HFFc6 (cell line): ENCODE measurements around the gene TLR2. TPM values are rescaled to one million over a fixed set of nuclear protein-coding genes. Genes with fewer than 3 reads are reported as not detected.

Experiments
- DNase-seq: peaks from one replicate; pipeline ENCODE4 v3.0.0-alpha.2; 2018
- H3K27ac Mint-ChIP-seq: 2 replicates; pipeline ENCODE4 v1.8.0; 2020; ENCODE audit warnings: mild to moderate bottlenecking, mixed read lengths
- H3K27me3 Mint-ChIP-seq: 2 replicates; pipeline ENCODE4 v1.8.0; 2021; ENCODE audit warnings: mild to moderate bottlenecking, moderate library complexity, mixed read lengths; ENCODE audit not compliant: insufficient read depth
- H3K36me3 Mint-ChIP-seq: 2 replicates; pipeline ENCODE4 v1.8.0; 2021; ENCODE audit warnings: low read depth, mixed read lengths
- H3K4me1 Mint-ChIP-seq: 2 replicates; pipeline ENCODE4 v1.8.0; 2020; ENCODE audit warnings: low read depth, mixed read lengths
- H3K4me3 Mint-ChIP-seq: 2 replicates; pipeline ENCODE4 v1.8.0; 2020; ENCODE audit warnings: mild to moderate bottlenecking, moderate library complexity, mixed read lengths
- H3K9me3 Mint-ChIP-seq: 2 replicates; pipeline ENCODE4 v1.8.0; 2020; ENCODE audit warnings: mild to moderate bottlenecking, mixed read lengths
- CTCF ChIP-seq: fragments of 200-600 bp; sonication (generic); IDR thresholded peaks from 2 replicates; pipeline ENCODE4 v1.5.0; 2021; ENCODE audit warnings: antibody characterized with exemption, mild to moderate bottlenecking
- total RNA-seq, 6 experiments: library from RNA; stranded (reverse); fragmentation: NEBNext Ultra II Directional; extraction: Animal tissue kit (Norgen Biotek cat#: 25700); gene quantifications; 2 replicates in 1 of 6; 3 replicates in 5 of 6; pipeline ENCODE4 v1.2.3, GENCODE V29; 2021

TLR2 gene
- total RNA-seq, 6 experiments from 2014 or later = not detected

GRCh38 chr4:153729895-153730294 is 45.8 kb downstream of the TLR2 start:
- no peaks in the 10 kb centered on the region for H3K36me3 Mint-ChIP-seq
- DNase-seq = no peak

GRCh38 chr4:153731239-153731638 is 47.2 kb downstream of the TLR2 start:
- Mint-ChIP-seq H3K4me1 (peaks cover 9% of the 10 kb centered on the region), H3K9me3 (no peaks in the 10 kb centered on the region), H3K36me3 (no peaks in the 10 kb centered on the region), H3K27ac (peak overlapping the region; percentile 46; the same call in 1 of the 2 replicates), H3K4me3 (no peak overlapping the region), H3K27me3 (peaks cover 11% of the 10 kb centered on the region; the same call in 1 of the 2 replicates)
- peak; percentile 65 for DNase-seq
- no peak for TF ChIP-seq CTCF

More at GRCh38 chr4:153729895-153730294, 45.8 kb downstream of the TLR2 start:
- H3K27me3 Mint-ChIP-seq = peaks cover 11% of the 10 kb centered on the region; the same call in 1 of the 2 replicates
- peaks cover 9% of the 10 kb centered on the region for H3K4me1 Mint-ChIP-seq
- H3K9me3 Mint-ChIP-seq = no peaks in the 10 kb centered on the region
- H3K27ac Mint-ChIP-seq = no peak overlapping the region
- no peak for TF ChIP-seq CTCF
- no peak overlapping the region for H3K4me3 Mint-ChIP-seq

GRCh38 chr4:153733751-153734448 is 49.8 kb downstream of the TLR2 start:
- no peak for TF ChIP-seq CTCF
- Mint-ChIP-seq H3K4me1 (peaks cover 9% of the 10 kb centered on the region), H3K27me3 (peaks cover 3% of the 10 kb centered on the region; the same call in 1 of the 2 replicates), H3K4me3 (no peak overlapping the region), H3K9me3 (no peaks in the 10 kb centered on the region), H3K36me3 (no peaks in the 10 kb centered on the region), H3K27ac (no peak overlapping the region)
- no peak for DNase-seq

GRCh38 chr4:153735906-153736461 is 51.9 kb downstream of the TLR2 start:
- Mint-ChIP-seq H3K4me1 (peaks cover 9% of the 10 kb centered on the region), H3K27ac (no peak overlapping the region), H3K9me3 (no peaks in the 10 kb centered on the region), H3K36me3 (no peaks in the 10 kb centered on the region), H3K27me3 (no peaks in the 10 kb centered on the region; the same call in 1 of the 2 replicates), H3K4me3 (no peak overlapping the region)
- TF ChIP-seq CTCF = no peak
- DNase-seq = no peak

- DNase-seq = no peak
- Mint-ChIP-seq H3K27ac (no peak overlapping the region), H3K4me1 (no peaks in the 10 kb centered on the region), H3K9me3 (no peaks in the 10 kb centered on the region), H3K36me3 (no peaks in the 10 kb centered on the region), H3K4me3 (no peak overlapping the region), H3K27me3 (peaks cover 4% of the 10 kb centered on the region)
- no peak for TF ChIP-seq CTCF
Measured at GRCh38 chr4:153741541-153741940, 57.5 kb downstream of the TLR2 start.
